Activated CD8-positive, alpha-beta memory T cell treated with anti-CD3 and anti-CD28 coated beads, Interleukin-2, amount 50 U/mL, for 48 hours (primary cell): ENCODE results near the gene PRG3.

Experiments used
- DNase-seq: peaks from one replicate; pipeline ENCODE4 v3.0.0-alpha.2; 2020

PRG3 gene

GRCh38 chr11:57335343-57336110 lies 45.4 kb downstream of the PRG3 start, which contains the start of gene SSRP1:
Gene SSRP1 (minus strand): TSS chr11:57335892. CDS start chr11:57335121, 771 bp downstream.
- DNase-seq: peak; percentile 91

- DNase-seq: no peak
Observed at GRCh38 chr11:57335023-57335342, 46.0 kb downstream of the PRG3 start.

DNA sequence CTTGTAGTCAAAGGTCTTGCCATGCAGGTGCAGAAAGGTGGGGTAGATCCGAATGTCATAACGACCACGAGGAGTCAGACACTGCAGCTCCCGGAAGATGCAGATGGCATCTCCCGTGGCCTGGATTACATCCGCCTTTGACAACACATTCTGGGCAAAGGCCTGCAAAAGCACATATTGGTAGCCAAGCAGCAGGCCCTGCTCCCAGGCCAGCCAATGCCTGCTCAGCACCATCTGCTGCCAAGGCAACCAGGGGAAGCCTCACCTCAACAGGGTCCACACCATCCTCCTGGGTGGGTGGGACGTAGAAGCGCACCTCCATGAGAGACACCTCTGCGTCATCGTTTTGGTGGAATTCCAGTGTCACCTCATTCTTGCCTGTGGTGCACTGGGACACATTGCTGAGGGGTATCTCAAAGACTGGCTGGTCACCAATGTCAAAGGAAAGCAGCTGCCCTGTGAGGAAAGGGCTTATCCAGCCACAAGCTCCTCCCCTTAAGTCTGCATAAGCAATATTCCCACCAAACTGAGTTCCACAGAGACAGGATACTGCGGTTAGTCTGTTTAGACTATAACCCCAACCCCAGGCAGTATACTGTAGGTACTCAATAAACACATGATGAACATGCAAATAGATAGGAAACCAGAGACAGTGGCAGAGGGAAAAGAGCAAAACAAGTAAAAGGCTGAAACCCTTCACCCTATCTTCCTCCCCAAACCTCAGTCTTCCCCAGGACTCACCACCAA lies 48.1 kb downstream of the PRG3 start:
- DNase-seq: no peak

- no peak for DNase-seq
Observed at GRCh38 chr11:57331720-57332119, 49.2 kb downstream of the PRG3 start.

- DNase-seq: no peak
Observed at GRCh38 chr11:57330029-57330428, 50.9 kb downstream of the PRG3 start.

GRCh38 chr11:57327721-57328120 lies 53.2 kb downstream of the PRG3 start:
- DNase-seq: no peak
